Skin epidermis (tissue), 12 donors: Measurements from ENCODE around the gene TOR4A.

Experiments used
- H3K27ac ChIP-seq, 21 experiments: fragments of 200-600 bp; sonication (generic) in 11 of 21; one replicate each; pipeline ENCODE4 v1.5.0; 2020; ENCODE audit warnings: mild to moderate bottlenecking in 3 of 21, inconsistent platforms in 2 of 21, moderate library complexity in 2 of 21
- H3K4me3 ChIP-seq, 7 experiments: fragments of 200-600 bp; sonication (generic) in 2 of 7; one replicate each; pipeline ENCODE4 v1.5.0; 2020; ENCODE audit warnings: inconsistent platforms in 2 of 7, mild to moderate bottlenecking in 2 of 7, moderate library complexity in 1 of 7

TOR4A gene

DNA sequence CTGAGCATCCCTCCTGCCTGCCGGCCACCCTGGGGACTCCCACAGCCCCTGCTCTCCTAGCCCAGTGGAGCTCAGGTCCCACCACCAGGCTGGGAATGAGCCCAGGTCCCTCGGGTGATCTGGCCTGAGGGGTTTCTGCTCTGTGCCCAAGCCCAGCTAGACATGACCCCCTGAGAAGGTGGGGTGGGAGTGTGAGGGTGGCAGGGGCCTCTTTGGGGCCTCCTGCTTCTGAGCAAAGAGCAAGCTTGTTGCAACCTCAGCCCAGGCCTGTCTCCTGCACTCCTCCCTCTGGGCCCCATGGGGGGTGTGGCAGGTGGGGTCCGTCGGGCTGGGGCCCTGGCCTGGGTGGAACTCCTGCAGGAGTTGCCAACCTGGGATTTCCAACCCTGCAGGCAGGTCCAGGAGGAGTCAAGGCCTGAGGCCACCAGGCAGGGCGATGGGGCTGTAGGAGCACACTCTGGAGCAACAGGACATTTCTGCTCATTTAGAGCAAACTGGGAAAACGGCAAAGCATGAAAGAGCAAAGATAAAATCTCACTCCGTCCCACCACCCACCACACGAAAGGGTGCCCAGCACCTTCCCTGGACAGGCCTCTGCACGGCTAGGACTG lies 35.9 kb downstream of the TOR4A start:
- H3K4me3 ChIP-seq: no peak overlapping the region
- H3K27ac ChIP-seq: peak overlapping the region in 12 of 21 experiments; percentile 7 to 92 (median 86)

DNA sequence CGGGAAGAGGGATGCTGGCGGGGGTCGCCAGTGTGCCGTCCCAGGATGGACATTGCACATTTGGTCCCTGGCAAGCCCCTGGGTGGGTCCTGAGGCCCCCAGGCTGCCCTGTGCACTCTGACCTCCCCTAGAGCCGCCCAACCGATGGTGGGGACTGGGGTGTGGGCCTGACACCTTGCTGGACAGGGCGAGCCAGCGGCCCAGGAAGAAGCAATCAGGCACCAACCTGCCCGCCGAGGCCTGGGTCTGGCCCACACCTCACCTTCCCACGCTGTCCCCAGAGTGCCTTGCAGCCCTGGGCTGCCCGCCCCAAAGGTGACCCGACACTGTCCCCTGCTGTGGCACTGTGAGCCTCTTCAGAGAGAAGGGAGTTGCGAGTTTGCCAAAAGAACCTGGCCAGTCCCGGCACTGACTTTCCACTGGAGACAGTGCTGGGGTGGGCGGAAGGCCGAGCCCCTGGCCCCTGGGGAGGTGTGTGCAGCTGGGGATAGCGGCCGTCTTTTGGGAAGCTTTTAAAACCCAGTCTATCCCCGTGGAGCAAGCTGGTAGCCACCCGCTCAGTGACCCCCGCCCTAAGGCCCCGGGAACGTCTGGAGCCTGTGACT lies 36.5 kb downstream of the TOR4A start:
- Histone ChIP-seq H3K4me3 (no peak overlapping the region), H3K27ac (peak overlapping the region in 7 of 21 experiments; percentile 7 to 92 (median 86))

DNA sequence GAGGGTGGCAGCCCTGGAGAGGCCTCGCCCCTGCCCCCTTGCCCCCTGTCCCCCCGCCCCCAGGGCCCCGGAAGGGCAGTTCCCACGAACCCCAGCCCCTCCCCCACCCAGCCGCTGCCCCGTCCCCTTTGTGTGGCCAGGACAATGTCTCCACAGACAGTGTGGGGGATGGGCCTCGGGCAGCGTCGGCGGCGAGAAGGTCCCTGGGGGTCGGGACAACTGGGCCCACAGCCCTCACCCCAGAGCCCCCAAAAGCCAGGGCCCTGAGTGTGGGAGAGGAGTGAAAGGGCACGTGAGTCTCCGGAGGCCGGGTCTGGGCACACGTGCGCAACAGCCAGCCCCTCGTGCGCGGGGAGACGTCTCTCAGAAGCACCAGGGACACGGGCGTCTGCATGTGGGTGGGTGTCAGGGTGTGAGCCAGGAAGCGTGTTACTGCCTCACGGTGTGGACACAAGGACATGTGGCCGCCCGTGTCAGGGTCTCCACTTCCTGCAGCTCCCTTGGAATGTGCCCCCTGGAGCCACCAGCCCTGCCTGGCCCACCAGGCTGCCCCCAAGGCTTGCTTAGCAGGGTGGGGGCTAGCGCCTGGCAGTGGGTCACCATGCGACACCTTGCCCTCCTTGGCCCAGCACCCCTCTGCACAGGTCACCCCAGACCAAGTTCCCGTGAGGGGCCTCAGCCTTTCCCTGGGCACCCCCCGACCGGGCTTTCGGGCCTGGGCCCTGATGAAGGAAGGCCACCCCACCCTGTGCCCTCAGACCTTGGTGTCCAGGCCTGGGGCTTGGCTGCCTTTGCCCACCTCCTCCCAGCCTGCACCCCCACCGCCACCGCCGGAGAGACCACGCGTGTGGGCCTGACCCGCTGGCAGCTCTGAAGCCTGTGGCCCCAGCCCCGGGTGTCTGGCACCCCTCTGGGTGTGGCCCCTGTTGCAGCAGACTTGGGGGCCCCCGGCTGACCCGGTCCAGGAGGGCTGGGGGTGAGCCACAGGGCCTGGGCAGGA lies 37.3 kb downstream of the TOR4A start:
- H3K27ac ChIP-seq: peak overlapping the region in 14 of 21 experiments; percentile 7 to 92 (median 54)

DNA sequence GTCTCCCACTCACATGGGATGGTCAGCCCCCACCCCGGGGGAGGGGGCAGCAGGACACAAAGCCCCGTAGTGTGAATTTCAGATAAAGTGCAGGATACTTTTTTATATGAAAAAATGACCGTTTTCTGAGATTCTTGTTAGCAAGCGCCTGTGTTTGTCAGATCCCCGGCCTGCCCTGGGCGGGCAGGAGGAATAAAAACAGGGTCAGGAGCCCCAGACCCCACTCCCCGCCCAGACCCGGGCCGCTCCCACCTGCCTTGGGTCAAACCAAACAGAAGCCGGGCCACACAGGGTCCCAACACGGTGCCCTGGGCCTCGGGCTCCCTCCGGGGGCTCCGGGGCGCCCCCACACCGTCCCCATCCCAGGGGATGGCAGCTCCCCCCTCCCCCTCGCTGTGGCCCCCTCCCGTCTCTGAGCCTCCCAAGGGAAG lies 38.1 kb downstream of the TOR4A start:
- Histone ChIP-seq H3K4me3 (peak overlapping the region in 2 of 7 experiments; percentile 5 to 25), H3K27ac (peak overlapping the region in 16 of 21 experiments; percentile 6 to 86 (median 52))

More for the DNA sequence above, 37.3 kb downstream of the TOR4A start:
- no peak overlapping the region for H3K4me3 ChIP-seq

DNA sequence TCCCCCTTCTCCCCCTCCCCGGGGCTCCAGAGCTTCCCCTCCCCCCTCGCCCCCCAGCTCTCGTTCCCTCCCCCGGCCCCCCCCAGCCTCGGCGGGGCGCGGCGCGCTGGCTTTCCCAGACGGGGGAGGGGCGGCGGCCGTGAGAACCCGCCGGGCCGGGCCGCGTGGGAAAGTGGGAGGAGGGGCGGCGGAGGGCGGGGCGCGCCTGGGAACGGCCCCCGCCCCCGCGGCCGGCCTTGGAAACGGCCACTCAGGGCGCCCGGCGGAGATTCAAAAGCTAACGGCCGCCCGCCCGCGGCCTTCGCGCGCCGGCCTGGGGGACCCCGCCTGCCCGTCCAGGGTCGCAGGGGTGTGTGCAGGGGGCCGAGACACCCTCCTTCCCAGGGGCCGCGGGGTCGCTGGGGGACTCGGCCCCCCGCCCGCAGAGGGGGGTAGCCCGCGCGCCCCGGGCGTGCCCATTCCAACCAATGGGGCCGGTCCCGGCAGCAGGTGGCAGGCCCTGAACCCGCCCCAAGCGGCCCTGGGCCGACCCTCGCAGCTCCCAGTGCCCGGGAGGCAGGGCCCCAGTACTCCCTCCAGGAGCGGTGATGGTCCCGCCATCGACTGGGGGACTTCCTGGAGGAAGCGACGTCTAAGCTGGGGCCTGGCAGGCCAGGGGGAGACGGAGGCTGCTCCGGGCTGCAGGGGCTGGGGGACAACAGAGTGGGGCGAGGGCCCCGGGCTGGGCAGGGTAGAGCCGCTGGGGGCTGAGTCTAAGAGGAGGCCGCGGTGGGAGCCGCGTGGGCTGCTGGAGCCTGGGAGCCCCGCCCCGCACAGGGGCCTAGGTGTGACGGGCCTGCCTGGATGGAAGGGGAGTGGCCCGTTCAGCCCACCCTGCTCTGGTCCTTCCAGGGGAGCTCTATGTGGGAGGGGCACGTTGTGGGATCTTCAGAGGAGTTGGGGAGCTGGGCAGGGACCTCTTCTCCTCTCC lies 38.8 kb downstream of the TOR4A start:
- H3K27ac ChIP-seq: peak overlapping the region in 16 of 21 experiments; percentile 6 to 86 (median 52)
- peak overlapping the region in 6 of 7 experiments; percentile 5 to 26 (median 10) for H3K4me3 ChIP-seq

DNA sequence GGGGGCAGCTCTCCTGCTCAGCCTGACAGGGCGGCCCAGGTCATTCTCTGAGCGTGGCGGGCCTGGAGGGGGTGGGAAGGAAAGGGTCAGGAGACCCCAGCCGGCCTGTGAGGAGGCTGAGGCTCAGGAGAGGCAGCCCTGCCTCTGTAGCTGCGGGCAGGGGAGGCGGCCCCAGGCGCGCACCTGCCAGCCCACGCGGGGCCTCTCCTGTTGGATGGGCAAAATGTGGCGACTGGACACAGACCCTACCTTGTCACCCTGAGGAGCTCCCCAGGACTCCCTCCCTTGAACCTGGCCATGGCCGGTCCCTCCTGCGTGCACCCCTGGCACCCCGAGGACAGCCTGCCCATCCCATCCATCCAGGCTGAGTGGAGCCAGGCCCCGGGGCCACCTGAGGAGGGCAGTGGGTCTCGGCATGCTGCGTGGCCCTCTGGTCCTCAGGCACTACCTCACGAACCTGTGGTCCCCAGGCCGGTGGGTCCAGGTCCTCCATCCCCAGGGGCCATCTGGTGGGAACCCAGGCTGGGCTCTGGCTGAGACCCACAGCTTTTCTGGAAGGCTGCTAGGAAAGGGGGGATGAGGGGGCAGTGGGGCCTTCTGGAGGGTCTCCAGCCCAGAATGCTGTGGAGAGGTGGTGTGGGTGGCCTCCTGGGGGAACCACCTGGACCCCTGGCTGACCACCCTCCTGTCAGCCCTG lies 39.6 kb downstream of the TOR4A start:
- Histone ChIP-seq H3K4me3 (no peak overlapping the region), H3K27ac (peak overlapping the region in 4 of 21 experiments; percentile 24 to 77 (median 74))

DNA sequence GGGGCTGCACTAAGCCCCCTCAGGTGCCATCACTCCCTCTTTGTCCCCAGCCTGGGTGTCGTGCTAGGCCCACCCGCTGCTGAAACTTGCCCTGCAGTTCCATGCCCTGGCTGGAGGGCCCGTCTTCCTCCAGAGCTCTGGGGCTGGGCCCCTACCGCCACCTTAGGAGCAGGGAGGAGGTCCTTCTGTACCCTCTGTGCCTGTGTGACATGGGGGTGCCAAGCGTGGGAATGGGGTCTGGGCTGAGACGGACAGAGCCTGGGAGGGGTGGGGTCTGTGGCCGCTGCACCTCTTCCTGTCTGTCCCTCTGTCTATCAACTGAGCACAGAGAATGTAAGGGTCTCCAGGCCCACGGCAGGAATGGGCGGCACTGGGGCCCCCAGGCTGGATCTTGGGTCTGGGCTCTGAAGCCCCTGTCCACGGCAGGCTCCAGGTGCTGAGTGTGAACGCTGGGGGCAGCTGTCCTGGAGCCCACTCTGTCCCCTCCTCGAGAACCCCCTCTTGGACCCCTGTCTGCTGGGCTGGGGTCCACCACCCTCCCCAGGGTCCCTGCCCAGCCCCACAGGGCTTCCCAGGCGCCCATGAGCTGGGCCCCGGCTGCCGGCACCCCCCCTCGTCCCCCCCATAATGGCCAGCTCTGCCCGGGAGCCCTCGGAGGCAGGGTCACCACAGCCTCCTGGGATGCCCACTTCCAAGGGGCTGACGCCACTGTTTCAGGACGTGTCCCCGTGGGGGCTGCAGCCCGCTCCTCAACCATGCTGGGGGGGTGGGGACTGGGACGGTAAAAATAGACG lies 40.4 kb downstream of the TOR4A start:
- Histone ChIP-seq H3K27ac (peak overlapping the region in 4 of 21 experiments; percentile 21 to 77 (median 56)), H3K4me3 (no peak overlapping the region)

DNA sequence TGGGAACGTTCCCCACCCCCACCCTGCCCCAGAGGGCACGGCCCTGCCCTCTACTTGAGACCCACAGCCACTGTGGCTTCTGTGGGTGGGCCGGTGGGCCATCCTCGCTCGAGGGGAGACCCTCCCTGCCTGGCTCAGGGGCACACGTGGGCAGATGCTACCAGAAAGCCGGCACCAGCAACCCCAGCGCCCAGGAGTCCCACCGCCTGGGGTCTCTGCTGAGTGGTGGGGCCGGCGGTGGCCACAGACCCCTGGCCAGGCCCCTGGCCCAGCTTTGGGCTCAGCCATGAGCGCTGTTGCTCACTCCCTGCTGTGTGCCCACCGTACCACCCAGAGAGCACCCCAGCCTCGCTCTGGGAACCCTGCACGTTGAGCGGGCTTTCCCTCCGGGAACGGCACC lies 41.1 kb downstream of the TOR4A start:
- peak overlapping the region in 11 of 21 experiments; percentile 16 to 77 (median 43) for H3K27ac ChIP-seq
- H3K4me3 ChIP-seq: no peak overlapping the region

DNA sequence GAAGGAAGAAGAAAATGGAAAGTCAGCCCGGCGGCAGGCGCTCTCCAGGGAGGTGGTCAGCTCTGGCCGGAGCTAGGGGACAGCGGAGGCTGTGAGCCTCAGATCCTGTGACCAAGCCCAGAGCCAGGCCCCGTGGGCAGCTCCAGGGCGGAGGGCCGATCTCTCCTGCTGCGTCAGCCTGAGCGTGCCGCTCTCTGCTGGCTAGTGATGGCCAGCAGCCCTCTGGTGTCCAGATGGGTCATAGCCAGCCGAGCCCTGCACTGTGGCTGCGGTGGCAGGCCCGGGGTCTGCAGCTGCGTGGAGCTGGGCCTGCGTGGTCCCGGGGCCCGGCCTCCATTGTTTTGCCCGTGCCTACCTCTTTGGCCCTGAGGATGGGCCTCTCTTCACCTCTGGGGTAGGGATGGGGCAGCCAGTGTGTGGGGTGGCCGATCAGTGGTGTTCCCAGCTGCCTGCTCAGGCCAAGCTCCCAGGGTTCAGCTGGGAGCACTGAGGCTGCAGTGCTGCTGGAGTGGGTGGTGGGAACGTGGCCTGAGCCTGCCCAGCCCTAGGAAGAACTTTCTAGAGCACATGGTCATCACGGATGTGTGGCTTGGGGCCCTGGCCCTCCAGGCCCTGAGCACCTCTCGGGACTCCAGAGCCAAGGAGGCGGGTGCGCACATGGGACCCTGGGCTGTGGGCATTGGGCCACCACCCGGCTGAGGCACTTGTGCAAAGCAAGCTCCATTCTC lies 41.6 kb downstream of the TOR4A start:
- Histone ChIP-seq H3K27ac (peak overlapping the region in 9 of 21 experiments; percentile 19 to 77 (median 43)), H3K4me3 (no peak overlapping the region)

DNA sequence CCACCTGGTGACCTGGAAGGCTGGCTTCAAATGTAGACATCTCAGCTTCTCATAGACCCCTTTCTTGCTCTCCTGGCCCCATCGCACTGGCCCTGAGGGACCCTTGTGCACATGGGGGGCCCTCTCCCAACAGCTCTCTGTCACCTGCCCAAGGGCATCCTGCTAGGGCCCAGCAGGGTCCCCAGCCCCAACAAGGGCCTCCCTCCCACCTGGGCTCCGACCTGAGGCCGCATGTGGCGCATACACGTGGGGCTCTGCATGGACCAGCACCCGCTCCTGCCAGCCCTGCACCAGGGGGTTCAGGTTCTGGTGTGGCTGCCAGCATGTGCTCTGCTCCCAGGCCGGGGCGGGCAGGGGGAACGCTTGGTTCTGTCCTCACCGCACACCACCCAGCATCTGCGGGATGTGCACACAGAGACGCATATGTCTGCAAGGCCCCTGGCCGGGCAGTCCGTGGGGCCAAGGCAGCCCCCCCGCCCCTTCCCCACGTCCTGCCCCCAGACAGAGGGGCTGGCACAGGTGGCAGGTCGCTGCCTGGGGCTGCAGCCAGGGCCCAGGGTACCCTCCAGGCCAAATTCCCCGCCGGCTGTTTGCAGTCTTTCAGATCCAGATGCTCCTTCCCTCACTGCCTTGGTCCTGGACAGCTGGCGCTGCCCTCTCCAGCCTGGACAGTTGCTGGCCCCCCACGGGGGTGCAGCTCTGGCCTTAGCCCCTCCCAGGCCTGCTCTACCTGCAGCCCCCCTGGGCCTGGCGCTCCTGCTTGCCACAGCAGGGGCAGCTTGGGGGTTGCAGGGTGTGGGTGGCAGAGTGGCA lies 42.4 kb downstream of the TOR4A start:
- H3K27ac ChIP-seq: peak overlapping the region in 11 of 21 experiments; percentile 20 to 77 (median 48)
- H3K4me3 ChIP-seq: no peak overlapping the region

DNA sequence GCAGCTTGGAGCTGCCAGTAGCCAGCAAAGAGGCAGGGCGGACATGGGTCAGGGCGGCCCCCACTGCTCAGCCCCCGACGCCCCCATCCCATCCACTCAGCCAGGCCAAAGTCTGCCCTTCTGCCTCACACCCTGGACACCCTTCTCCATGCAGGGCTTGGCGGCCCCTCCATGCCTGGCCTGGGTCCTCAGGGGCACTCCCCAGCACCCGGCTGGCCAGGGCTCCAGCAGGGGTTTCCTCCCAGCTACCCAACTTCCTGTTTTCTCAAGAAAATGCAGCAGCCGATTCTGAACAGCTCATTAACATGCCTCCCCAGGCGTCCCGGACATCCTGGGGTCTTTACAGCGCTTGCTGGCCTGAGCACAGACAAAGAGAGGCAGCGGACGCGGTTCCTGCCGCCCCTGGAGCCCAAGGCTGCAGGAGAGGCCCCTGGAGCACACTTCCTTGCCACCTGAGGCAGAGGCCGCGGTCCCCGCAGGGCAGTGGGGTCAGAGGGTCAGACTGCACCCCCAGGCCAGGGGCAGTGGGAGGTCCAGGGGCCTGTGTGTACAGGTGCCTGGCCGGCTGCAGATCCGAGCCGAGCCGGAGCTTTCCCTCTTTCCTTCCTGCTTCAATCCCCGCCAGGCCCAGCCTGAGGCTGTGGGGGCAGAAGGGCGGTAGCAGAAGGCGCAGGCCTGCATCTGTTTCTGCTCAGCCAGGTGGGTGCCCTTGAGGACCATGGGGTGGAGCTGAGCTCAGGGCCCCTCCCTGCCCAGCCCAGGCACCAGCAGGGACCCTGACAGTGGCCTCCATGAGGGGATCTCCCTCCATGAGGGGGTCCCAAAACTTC lies 43.2 kb downstream of the TOR4A start:
- no peak overlapping the region for H3K4me3 ChIP-seq
- H3K27ac ChIP-seq: peak overlapping the region in 13 of 21 experiments; percentile 20 to 77 (median 48)

DNA sequence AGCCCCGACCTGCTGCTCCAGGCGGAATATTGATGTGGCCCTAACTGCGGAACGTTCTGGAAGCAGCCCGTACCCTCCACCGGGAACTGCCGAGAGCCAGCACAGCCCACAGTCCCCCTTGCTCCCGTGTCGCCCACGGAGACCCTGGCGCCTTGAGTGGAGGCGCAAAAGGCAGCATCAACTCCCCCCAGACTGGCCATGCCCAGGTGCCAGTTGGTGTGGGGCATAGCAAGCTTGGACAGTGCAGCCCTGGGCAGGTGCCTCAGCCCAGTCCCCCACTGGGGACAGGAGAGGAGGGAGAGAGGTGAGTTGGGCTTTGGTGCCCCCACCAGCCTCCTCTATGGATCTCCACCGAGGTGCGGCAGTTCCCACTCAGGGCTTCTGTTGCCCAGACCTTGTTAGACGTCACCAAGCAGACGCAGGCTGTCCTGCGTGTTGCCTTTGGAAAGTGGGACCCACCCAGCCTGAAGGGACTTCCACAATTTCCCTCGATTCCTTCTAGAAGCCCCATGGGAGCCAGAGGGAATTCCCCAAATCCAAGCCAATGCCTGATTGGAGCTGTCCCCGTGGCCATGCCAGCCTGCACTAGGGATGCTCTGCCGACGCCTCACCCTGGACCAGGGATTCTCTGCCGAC lies 44.3 kb downstream of the TOR4A start:
- Histone ChIP-seq H3K4me3 (no peak overlapping the region), H3K27ac (peak overlapping the region in 1 of 21 experiments; percentile 77)

DNA sequence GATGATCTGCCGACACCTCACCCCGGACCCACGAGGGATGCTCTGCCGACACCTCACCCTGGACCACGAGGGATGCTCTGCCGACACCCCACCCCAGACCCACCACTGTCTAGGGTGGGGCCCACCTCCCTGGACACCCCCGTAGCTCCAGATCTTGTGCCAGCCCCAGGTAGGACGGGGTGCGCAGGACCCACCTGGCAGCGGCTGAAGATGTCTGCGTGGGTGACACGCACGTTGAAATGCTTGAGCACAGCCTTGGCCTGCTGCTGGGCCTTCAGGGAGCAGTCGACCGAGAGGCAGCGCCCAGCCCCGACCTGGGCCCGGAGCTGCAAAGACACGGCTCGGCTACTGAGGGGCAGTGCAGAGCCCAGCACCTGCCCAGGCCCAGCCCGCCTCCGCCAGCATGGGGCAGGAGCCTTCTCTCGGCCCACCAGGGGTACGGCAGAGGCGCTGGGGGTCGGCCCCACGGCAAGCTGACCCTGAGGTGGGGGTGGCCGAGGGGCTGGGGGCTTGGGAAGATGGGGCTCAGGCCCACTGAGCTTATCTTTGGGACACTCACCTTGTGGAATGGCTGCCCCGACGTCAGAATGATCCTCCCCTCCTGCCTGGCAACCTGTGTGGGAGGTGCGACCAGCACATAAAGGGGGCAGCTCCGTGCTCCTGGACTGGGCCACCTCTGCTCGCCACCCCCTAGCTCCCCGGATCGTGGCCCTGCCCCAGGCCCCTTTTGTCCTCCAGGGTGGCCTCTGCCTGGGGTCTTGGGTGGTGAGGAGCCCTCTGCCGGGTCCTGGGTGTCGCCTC lies 46.2 kb downstream of the TOR4A start:
- H3K27ac ChIP-seq: no peak overlapping the region
- no peak overlapping the region for H3K4me3 ChIP-seq

DNA sequence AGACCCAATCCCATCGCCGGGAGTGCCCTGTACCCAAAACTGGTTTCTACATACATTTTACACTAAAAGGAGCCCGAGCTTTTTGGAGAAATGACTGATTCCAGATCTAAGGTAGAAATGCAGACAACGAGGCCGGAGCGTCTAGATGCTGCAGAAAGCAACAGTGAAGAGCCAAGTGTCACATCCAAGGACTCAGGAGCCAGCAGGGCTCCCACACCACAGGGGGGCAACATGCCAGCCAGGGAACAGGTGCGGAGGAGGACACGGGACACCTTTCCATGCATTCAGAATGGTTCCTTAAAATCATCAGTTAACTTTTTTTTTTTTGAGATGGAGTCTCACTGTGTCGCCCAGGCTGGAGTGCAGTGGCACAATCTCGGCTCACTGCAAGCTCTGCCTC lies 47.6 kb downstream of the TOR4A start:
- no peak overlapping the region for H3K4me3 ChIP-seq

More for the DNA sequence above, 47.6 kb downstream of the TOR4A start:
- H3K27ac ChIP-seq: no peak overlapping the region
